ENCODE data around the gene TMOD3.

DNA sequence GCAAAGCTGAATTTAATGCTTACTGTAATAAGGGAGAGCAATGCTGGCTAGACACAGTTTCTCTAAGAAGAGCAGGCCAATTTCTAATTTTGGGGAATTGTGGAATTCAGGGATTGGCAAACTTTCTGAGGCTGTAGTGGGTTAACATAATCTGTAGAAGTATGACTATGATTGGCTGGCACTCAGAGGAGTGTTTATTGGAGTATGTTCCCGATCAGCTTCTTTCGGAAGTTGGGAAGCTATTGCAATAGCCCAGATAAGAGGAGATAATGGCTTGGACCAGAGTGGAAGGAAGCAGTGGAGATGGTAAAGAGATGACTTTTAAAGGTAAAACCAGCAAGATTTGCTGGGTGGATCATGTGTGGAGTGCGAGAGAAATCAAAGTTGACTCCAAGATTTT, 19.4 kb downstream of the TMOD3 start:
- TF ChIP-seq FOXM1 (IDR thresholded peaks at IDR 0.05; ENCODE audit: borderline replicate concordance) (no peak), SUZ12 (IDR thresholded peaks at IDR 0.05) (no peak)
